ENCODE results near the gene ASTN2. TPM values are rescaled to one million over a fixed set of nuclear protein-coding genes. Genes with fewer than 3 reads are reported as not detected.

Gene ASTN2
- total and polyA plus RNA-seq, 3 donors from 2014 or later, result 55.7 to 157 (median 117) TPM

DNA sequence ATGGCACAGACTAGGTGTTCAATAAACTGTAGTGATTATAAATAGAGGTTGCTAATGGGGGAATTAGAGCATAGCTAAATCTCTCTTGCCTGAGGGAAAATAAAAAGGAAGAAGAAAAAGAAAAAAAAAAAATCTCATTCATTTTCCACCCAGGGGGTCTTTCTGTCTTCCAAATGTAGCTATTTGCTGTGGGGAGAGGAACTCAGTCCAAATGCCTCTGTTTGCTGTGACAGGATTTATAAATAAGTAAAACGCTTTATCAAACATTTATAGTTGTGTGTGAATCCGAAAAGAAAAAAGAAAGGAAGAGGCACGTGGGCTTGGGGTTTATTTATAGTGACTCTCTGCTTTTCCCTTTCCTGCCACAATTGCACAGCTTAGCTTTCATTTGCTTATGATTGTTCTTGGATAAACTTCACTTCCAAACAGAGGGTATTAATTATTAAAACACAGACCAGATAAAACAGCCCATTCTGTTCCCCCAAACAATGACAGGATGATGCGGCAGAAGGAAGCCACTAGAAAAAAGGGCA lies 245.7 kb downstream of the ASTN2 start:
- no peak for DNase-seq
- intact Hi-C loops (cut with DNase I; ENCODE audit: low total_unique reads), result no loop called here
- 46 to 51% methylated on average over 4 of the region's 4 CpGs for WGBS, 2 donors

DNA sequence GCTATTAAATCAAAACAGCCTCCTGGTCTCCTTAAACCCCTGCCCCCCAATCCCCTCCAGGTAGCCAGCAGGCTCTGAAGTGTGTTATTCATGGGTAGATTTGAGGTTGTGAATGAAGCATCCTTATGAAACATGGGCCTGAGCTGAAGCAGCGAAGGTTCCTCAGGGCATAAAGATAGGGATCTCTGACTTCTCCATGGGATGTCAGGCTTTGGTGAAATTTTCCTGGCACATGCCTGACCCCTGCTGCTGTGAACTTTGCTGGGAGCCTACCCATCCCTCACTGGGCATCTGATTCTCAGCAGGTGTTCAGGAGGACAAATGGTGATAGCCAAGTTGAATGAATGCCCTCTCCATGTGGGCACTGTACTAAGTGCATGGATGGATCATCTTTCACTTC lies 250.3 kb downstream of the ASTN2 start:
- H3K4me3 ChIP-seq, result no peak overlapping the region
- no peak for TF ChIP-seq POLR2A (IDR thresholded peaks at IDR 0.05)
- TF ChIP-seq, protein P1, sequence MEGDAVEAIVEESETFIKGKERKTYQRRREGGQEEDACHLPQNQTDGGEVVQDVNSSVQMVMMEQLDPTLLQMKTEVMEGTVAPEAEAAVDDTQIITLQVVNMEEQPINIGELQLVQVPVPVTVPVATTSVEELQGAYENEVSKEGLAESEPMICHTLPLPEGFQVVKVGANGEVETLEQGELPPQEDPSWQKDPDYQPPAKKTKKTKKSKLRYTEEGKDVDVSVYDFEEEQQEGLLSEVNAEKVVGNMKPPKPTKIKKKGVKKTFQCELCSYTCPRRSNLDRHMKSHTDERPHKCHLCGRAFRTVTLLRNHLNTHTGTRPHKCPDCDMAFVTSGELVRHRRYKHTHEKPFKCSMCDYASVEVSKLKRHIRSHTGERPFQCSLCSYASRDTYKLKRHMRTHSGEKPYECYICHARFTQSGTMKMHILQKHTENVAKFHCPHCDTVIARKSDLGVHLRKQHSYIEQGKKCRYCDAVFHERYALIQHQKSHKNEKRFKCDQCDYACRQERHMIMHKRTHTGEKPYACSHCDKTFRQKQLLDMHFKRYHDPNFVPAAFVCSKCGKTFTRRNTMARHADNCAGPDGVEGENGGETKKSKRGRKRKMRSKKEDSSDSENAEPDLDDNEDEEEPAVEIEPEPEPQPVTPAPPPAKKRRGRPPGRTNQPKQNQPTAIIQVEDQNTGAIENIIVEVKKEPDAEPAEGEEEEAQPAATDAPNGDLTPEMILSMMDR (IDR thresholded peaks at IDR 0.05), result no peak
- intact Hi-C loops (cut with DNase I; ENCODE audit: low total_unique reads), result no loop called here
- H3K27me3 ChIP-seq, result no peaks in the 10 kb centered on the region
- 94 to 100% methylated on average over 1 of the region's 1 CpG for WGBS, 2 donors
- H3K9me3 ChIP-seq, result no peaks in the 10 kb centered on the region
- DNase-seq, result no peak
- no peaks in the 10 kb centered on the region for H3K36me3 ChIP-seq (ENCODE audit: low read depth, missing control alignments)
- no peaks in the 10 kb centered on the region for H3K4me1 ChIP-seq
- no peak overlapping the region for H3K27ac ChIP-seq

More for the DNA sequence above, 245.7 kb downstream of the ASTN2 start:
- Histone ChIP-seq H3K4me3 (no peak overlapping the region), H3K36me3 (ENCODE audit: low read depth, missing control alignments) (no peaks in the 10 kb centered on the region), H3K27ac (no peak overlapping the region), H3K4me1 (no peaks in the 10 kb centered on the region), H3K27me3 (no peaks in the 10 kb centered on the region), H3K9me3 (no peaks in the 10 kb centered on the region)
- no peak for TF ChIP-seq POLR2A (IDR thresholded peaks at IDR 0.05)
- TF ChIP-seq, protein P1 (IDR thresholded peaks at IDR 0.05), result no peak

DNA sequence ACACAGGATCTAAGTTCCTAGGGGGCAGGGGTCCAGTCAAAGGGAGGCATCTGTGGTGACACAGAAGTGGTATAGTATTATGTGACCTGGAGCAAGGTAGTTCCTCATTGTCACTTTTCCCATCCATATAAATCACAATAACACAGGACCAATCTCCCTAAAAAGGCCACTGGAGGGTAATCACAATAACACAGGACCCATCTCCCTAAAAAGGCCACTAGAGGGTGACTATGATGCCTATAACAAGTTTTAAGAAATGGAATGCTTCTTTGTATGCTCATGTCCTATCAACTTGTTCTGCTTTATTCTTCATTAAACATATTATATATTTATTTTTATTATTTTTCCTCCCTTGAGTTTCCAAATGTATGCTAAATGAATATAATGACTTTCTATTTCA lies 254.6 kb downstream of the ASTN2 start:
- Histone ChIP-seq H3K9me3 (no peaks in the 10 kb centered on the region), H3K27me3 (no peaks in the 10 kb centered on the region), H3K27ac (no peak overlapping the region), H3K4me3 (no peak overlapping the region), H3K4me1 (no peaks in the 10 kb centered on the region), H3K36me3 (ENCODE audit: low read depth, missing control alignments) (no peaks in the 10 kb centered on the region)
- intact Hi-C loops (cut with DNase I; ENCODE audit: low total_unique reads), result no loop called here
- DNase-seq, result no peak
- TF ChIP-seq, protein P1 (IDR thresholded peaks at IDR 0.05), result no peak

DNA sequence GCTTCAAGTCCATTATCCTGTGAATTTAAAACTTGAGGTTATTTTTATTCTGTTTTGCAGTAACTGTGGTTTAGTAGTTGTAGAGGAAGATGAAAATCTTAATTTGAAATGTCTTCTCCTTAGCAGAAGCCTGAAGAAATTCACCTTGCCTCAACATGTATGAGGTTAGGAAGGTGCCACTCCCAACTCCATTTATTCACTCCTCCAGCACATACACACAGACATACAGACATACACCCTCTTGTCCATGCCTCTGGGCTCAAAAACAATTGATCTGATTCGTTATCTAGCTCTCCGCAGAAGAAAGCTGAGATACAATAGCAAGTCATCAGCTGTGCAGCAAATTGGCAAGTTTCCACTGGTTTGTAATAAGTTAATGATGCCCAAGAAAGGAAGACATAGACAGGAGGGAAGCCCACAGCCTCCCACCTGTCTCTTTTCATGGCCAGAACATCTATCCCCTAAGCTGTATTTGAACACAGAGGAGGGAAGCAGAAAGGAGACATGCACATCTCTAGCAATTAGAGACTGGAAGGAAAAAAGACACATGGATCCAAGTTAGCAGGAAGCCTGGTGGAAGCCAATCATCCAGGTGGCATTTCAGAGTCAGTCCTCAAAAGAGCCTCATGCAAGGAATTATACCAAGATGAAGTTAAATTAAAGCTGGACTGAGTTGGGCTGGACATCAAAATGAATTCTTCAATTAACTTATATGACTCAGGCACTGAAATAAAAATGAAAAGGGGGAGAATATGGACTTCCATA lies 257.9 kb downstream of the ASTN2 start:
- intact Hi-C loops (cut with DNase I; ENCODE audit: low total_unique reads), result no loop called here
- Histone ChIP-seq H3K4me1 (no peaks in the 10 kb centered on the region), H3K4me3 (no peak overlapping the region), H3K9me3 (no peaks in the 10 kb centered on the region), H3K27ac (no peak overlapping the region), H3K36me3 (ENCODE audit: low read depth, missing control alignments) (no peaks in the 10 kb centered on the region), H3K27me3 (no peaks in the 10 kb centered on the region)
- TF ChIP-seq, protein P1 (IDR thresholded peaks at IDR 0.05), result no peak
- no peak for TF ChIP-seq POLR2A (IDR thresholded peaks at IDR 0.05)
- no peak for DNase-seq
- 60 to 78% methylated on average over 2 of the region's 2 CpGs for WGBS, 2 donors

All from testis (tissue), 3 donors.